Caco-2 (cell line): ENCODE results near the gene LONP2. TPM values are rescaled to one million over a fixed set of nuclear protein-coding genes. Genes with fewer than 3 reads are reported as not detected.
A peak's percentile ranks its signal among the peaks of the same experiment; 100 is the strongest.

ENCODE experiments used
- BruUV-seq: library from RNA; stranded (reverse); fragments of 400-500 nt; replicated peaks from 2 replicates; lab custom pipeline; 2021; lab: Mats Ljungman, UMichigan
- CTCF ChIA-PET: fragments of 300-600 bp; sonication (Branson Sonifier 250); formaldehyde crosslinking; loops from one replicate; lab custom pipeline; 2022; ENCODE audit warnings: antibody characterized with exemption; lab: Charles Lee
- POLR2A ChIA-PET: fragments of 300-600 bp; sonication (Branson Sonifier 250); formaldehyde crosslinking; loops from one replicate; lab custom pipeline; 2022; ENCODE audit warnings: antibody characterized with exemption; lab: Charles Lee
- DNase-seq, 2 experiments: peaks; one replicate each; pipeline versions ENCODE4 v3.0.0 to v3.0.0-alpha.2; 2020 to 2022
- H3K27me3 ChIP-seq: replicated peaks from 2 replicates; pipeline ENCODE4 v1.6.0; 2011; ENCODE audit warnings: low read length; ENCODE audit not compliant: control insufficient read depth, insufficient read depth
- H3K36me3 ChIP-seq: 2 replicates; pipeline ENCODE4 v1.5.1; 2011; ENCODE audit warnings: low read length; ENCODE audit not compliant: control insufficient read depth, insufficient read depth
- H3K4me1 ChIP-seq: fragments of 250-450 bp; sonication (Bioruptor Pico); 2 replicates; pipeline ENCODE4 v1.5.1; 2020; ENCODE audit warnings: mild to moderate bottlenecking
- H3K4me3 ChIP-seq: 2 replicates; pipeline ENCODE4 v1.5.1; 2011; ENCODE audit warnings: low read depth, mild to moderate bottlenecking, control low read depth, low read length
- H3K9me3 ChIP-seq: fragments of 250-450 bp; sonication (Bioruptor Pico); 2 replicates; pipeline ENCODE4 v1.5.1; 2020; ENCODE audit warnings: mild to moderate bottlenecking, moderate library complexity
- H3K27ac Mint-ChIP-seq: one replicate; pipeline ENCODE4 v1.8.0; 2022; ENCODE audit warnings: mixed read lengths; ENCODE audit not compliant: unreplicated experiment
- H3K27me3 Mint-ChIP-seq: one replicate; pipeline ENCODE4 v1.8.0; 2022; ENCODE audit warnings: mixed read lengths; ENCODE audit not compliant: insufficient read depth, unreplicated experiment
- H3K36me3 Mint-ChIP-seq: one replicate; pipeline ENCODE4 v1.8.0; 2022; ENCODE audit warnings: mild to moderate bottlenecking, mixed read lengths; ENCODE audit not compliant: insufficient read depth, unreplicated experiment
- H3K4me1 Mint-ChIP-seq: one replicate; pipeline ENCODE4 v1.8.0; 2022; ENCODE audit warnings: low read depth, mixed read lengths; ENCODE audit not compliant: unreplicated experiment
- H3K4me3 Mint-ChIP-seq: one replicate; pipeline ENCODE4 v1.8.0; 2022; ENCODE audit warnings: mild to moderate bottlenecking, moderate library complexity, mixed read lengths; ENCODE audit not compliant: unreplicated experiment
- H3K9me3 Mint-ChIP-seq: one replicate; pipeline ENCODE4 v1.8.0; 2022; ENCODE audit warnings: mixed read lengths; ENCODE audit not compliant: unreplicated experiment
- CTCF ChIP-seq, 2 experiments: fragments of 200-600 bp in 1 of 2; IDR thresholded peaks; 1 replicate in 1 of 2; 2 replicates in 1 of 2; pipeline versions ENCODE4 v1.5.1 to v1.8.0; 2011 to 2022; ENCODE audit warnings: antibody characterized with exemption in 1 of 2, control low read depth in 1 of 2, inconsistent platforms in 1 of 2, low read depth in 1 of 2, low read length in 1 of 2, mild to moderate bottlenecking in 1 of 2, moderate library complexity in 1 of 2; ENCODE audit not compliant: insufficient read depth in 1 of 2, severe bottlenecking in 1 of 2, unreplicated experiment in 1 of 2
- intact Hi-C: fragments of 100-400 bp; cut with micrococcal nuclease; formaldehyde crosslinking; loops from one replicate; pipeline ENCODE4 v1.10.0; 2022; ENCODE audit not compliant: unreplicated experiment
- total RNA-seq: library from RNA; stranded (reverse); gene quantifications from 2 replicates; pipeline ENCODE4 v1.2.3, GENCODE V29; 2022

The LONP2 gene
- total RNA-seq, 1 experiment from 2014 or later = 32.1 TPM

DNA sequence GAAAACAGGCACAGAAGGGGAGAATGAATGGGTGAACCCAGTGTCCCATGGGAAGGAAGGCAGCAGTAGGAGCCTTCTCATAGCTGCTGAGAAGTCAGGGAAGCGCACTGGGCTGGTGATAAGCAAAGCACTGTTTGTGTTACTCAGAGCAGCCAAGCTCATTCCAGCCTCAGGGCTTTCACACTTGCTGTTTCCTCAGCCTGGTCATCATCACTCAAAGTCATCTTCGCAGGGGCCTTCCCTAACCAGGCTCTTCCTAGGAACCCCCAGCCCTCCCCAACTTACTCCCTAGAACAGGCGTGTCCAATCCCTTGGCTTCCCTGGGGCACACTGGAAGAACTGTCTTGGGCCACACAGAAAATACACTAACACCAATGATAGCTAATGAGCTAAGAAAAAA, 32.1 kb upstream of the LONP2 start:
- no peak for DNase-seq
- no peaks in the 10 kb centered on the region for H3K9me3 ChIP-seq
- POLR2A ChIA-PET = no interaction called here
- H3K27me3 Mint-ChIP-seq = no peaks in the 10 kb centered on the region
- no peak for TF ChIP-seq CTCF (IDR thresholded peaks at IDR 0.05; ENCODE audit: insufficient read depth in 1 of 2, low read depth in 1 of 2, low read length in 1 of 2, severe bottlenecking in 1 of 2, unreplicated experiment in 1 of 2)
- no peaks in the 10 kb centered on the region for H3K27me3 ChIP-seq
- CTCF ChIA-PET = interaction anchor here (0.7 to 1.0 kb wide), 2 partner anchors 284 to 418 kb away, joined by 3 to 4 read pairs; no protein-coding TSS in a partner anchor
- no peaks in the 10 kb centered on the region for H3K36me3 ChIP-seq
- no peak overlapping the region for H3K4me3 Mint-ChIP-seq
- no peaks in the 10 kb centered on the region for H3K9me3 Mint-ChIP-seq
- no peak overlapping the region for H3K4me3 ChIP-seq
- no TSS peak for BruUV-seq
- H3K36me3 Mint-ChIP-seq = peaks cover 2% of the 10 kb centered on the region
- no peak overlapping the region for H3K27ac Mint-ChIP-seq
- peaks cover 13% of the 10 kb centered on the region for H3K4me1 ChIP-seq
- intact Hi-C loops = no loop called here
- peaks cover 10% of the 10 kb centered on the region for H3K4me1 Mint-ChIP-seq

GRCh38 chr16:48215738-48216137, 28.4 kb upstream of the LONP2 start:
- TF ChIP-seq CTCF (IDR thresholded peaks at IDR 0.05; ENCODE audit: insufficient read depth in 1 of 2, low read depth in 1 of 2, low read length in 1 of 2, severe bottlenecking in 1 of 2, unreplicated experiment in 1 of 2) = no peak
- Histone ChIP-seq H3K9me3 (no peaks in the 10 kb centered on the region), H3K27me3 (no peaks in the 10 kb centered on the region), H3K4me1 (peaks cover 13% of the 10 kb centered on the region), H3K36me3 (no peaks in the 10 kb centered on the region), H3K4me3 (no peak overlapping the region)
- ChIA-PET CTCF (no interaction called here), POLR2A (interaction anchor here (0.5 kb wide), 1 partner anchor 29 kb away, joined by 3 read pairs; no protein-coding TSS in a partner anchor)
- Mint-ChIP-seq H3K9me3 (no peaks in the 10 kb centered on the region), H3K4me1 (peaks cover 8% of the 10 kb centered on the region), H3K27ac (no peak overlapping the region), H3K27me3 (no peaks in the 10 kb centered on the region), H3K36me3 (no peaks in the 10 kb centered on the region), H3K4me3 (peak overlapping the region; percentile 40)
- no TSS peak for BruUV-seq
- peak in 1 of 2 experiments; percentile 3 for DNase-seq
- intact Hi-C loops = no loop called here

DNA sequence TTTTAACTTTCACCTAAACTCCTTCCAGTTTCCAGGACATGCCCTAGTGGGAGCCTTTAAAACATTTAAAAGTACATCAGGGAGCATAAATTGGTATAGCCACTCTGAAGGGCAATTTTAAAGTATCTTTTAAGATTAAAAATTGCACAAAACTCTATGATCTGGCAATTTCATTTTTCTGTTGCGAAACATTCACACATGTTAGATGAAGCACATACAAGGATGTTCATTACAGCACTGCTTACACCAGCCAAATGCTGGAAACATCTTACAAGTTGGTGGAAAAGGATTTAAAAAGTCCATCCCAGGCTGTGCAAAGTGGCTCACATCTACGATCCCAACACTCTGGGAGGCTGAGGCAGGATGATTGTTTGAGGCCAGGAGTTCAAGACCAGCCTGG, 26.4 kb upstream of the LONP2 start:
- Mint-ChIP-seq H3K4me1 (peaks cover 8% of the 10 kb centered on the region), H3K36me3 (no peaks in the 10 kb centered on the region), H3K27me3 (no peaks in the 10 kb centered on the region), H3K4me3 (no peak overlapping the region), H3K9me3 (no peaks in the 10 kb centered on the region), H3K27ac (no peak overlapping the region)
- DNase-seq = no peak
- H3K27me3 ChIP-seq = no peaks in the 10 kb centered on the region
- no peak for TF ChIP-seq CTCF (IDR thresholded peaks at IDR 0.05; ENCODE audit: insufficient read depth in 1 of 2, low read depth in 1 of 2, low read length in 1 of 2, severe bottlenecking in 1 of 2, unreplicated experiment in 1 of 2)
- H3K9me3 ChIP-seq = no peaks in the 10 kb centered on the region
- H3K36me3 ChIP-seq = no peaks in the 10 kb centered on the region
- no peak overlapping the region for H3K4me3 ChIP-seq
- POLR2A ChIA-PET = no interaction called here
- BruUV-seq = no TSS peak
- intact Hi-C loops = no loop called here
- CTCF ChIA-PET = no interaction called here
- H3K4me1 ChIP-seq = peaks cover 13% of the 10 kb centered on the region
